ENCODE data around the gene MAN1C1. TPM values are rescaled to one million over a fixed set of nuclear protein-coding genes. Genes with fewer than 3 reads are reported as not detected.

The MAN1C1 gene
- total and polyA plus RNA-seq, 4 donors = 4.6 to 14.7 (median 13.1) TPM

DNA sequence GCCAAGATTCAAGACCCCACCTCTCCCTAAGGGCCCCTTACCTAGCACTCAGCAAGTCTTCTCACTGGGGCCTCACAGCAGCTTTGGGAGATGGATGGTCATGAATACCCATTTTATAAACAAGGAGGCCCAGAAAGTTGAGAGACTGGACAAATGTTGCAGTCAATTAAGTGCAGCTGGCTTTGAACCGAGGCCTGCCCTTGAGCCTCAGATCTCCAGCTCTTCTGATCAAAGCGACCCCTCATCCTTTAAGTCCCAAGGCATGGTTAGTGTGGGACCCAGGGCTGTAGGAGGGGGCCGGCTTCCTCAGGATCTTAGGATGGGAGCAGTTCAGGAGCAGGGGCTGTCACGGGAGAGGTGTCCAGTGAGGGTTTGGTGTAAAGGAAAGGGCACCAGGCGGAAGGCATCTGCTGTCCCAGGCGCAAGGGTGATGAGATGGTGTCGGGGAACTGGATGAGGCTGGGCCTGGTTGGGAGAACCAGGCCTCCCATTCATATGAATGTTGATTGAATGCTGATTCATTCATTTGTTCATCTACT, 198.0 kb downstream of the MAN1C1 start:
- H3K9me3 ChIP-seq (ENCODE audit: control insufficient read depth in 4 of 4, insufficient read depth in 3 of 4, low read length in 3 of 4) = no peaks in the 10 kb centered on the region
- 88 to 92% methylated on average over 7 of the region's 7 CpGs for WGBS, 2 donors
- peaks cover 0 to 38% (median 13%) of the 10 kb centered on the region in 4 donors for H3K36me3 ChIP-seq (ENCODE audit: control insufficient read depth in 4 of 4, insufficient read depth in 4 of 4, low read length in 4 of 4)

DNA sequence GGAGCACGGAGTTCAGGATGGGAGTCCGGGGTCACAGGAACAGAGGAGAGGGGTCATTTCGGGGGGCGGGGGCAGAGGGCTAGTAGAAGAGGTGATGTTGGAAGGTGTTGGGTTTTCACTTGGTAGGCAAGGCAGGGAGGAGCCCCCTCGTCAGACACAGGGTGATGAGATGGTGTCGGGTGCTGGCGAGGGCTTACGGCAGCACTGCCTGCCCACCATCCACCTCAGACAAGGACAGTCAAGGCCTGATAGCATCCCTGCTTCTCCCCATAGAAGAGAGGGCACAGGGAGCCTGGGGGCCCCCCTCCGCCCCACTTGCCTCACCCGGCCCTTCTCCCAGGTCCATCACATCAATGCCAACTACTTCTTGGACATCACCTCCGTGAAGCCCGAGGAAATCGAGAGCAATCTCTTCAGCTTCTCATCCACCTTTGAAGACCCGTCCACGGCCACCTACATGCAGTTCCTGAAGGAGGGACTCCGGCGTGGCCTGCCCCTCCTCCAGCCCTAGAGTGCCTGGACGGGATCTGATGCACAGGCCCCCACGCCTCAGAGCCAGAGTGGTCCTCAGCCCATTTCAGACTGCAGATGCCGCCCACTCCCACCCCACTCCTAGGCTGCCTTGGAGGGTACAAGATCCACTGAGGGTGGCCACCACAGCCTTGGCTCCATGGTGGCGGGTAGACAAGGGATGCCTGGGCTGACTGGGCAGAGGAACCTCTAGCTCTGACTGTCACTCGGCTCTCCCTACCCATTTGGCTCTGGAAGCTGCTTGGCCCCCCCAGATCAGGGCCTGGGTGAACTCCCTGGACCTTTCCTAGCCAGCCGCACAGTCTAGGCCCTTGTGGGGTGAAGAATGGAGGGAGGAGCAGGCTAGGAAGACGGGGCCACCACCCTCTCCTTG, 198.9 kb downstream of the MAN1C1 start:
- TF ChIP-seq, protein P1, sequence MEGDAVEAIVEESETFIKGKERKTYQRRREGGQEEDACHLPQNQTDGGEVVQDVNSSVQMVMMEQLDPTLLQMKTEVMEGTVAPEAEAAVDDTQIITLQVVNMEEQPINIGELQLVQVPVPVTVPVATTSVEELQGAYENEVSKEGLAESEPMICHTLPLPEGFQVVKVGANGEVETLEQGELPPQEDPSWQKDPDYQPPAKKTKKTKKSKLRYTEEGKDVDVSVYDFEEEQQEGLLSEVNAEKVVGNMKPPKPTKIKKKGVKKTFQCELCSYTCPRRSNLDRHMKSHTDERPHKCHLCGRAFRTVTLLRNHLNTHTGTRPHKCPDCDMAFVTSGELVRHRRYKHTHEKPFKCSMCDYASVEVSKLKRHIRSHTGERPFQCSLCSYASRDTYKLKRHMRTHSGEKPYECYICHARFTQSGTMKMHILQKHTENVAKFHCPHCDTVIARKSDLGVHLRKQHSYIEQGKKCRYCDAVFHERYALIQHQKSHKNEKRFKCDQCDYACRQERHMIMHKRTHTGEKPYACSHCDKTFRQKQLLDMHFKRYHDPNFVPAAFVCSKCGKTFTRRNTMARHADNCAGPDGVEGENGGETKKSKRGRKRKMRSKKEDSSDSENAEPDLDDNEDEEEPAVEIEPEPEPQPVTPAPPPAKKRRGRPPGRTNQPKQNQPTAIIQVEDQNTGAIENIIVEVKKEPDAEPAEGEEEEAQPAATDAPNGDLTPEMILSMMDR (IDR thresholded peaks at IDR 0.05; ENCODE audit: control extremely low read depth, extremely low read depth) = no peak
- DNase-seq = no peak
- H3K9me3 ChIP-seq (ENCODE audit: control insufficient read depth in 4 of 4, insufficient read depth in 3 of 4, low read length in 3 of 4) = no peaks in the 10 kb centered on the region

More for the DNA sequence above, 198.0 kb downstream of the MAN1C1 start:
- no peak overlapping the region for H3K4me3 ChIP-seq
- TF ChIP-seq, protein P1 (IDR thresholded peaks at IDR 0.05; ENCODE audit: control extremely low read depth, extremely low read depth) = no peak
- H3K9ac ChIP-seq (ENCODE audit: insufficient read depth in 1 of 2, low read length in 2 of 2) = no peak overlapping the region
- H3K27ac ChIP-seq (ENCODE audit: low read depth in 1 of 2, low read length in 1 of 2) = no peak overlapping the region
- no peaks in the 10 kb centered on the region for H3K27me3 ChIP-seq (ENCODE audit: control insufficient read depth in 3 of 3, insufficient read depth in 3 of 3, low read length in 2 of 3)
- DNase-seq = no peak
- H3K4me1 ChIP-seq (ENCODE audit: control insufficient read depth in 5 of 5, insufficient read depth in 5 of 5, low read length in 5 of 5) = peaks cover 0 to 17% (median 9%) of the 10 kb centered on the region in 5 donors
- no peak for ATAC-seq (ENCODE audit: insufficient read depth, low FRiP score)

DNA sequence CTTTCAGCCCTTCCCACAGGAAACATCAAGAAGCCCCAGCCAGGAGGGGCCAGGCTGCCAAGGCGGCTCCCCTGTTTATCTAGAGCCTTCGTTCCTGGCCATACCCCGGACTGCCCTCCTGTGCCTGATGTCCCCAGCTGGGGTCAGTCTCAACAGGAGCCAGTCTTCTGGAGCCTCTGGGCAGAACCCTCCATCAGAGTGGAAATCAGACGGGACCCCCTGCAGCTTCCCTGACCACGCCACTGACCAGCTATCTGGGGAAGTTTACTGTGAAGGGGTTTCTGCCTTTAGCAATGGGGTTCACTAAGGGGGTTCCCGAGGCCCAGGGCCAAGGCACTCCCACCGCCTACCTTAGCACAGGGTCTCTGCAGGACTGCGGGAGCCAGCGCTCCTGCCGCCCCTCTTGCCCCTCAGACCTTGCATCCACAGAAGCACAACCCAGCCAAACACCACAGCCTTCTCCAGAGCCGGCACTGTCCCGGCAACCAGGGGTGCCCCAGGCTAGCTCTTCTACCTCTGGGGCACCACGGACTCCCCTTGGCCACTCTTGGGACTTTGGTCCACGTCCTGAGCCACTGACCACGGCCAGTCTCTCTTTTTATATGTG, 199.6 kb downstream of the MAN1C1 start:
- no peak overlapping the region for H3K4me3 ChIP-seq
- peaks cover under 1 to 23% (median 14%) of the 10 kb centered on the region in 5 donors for H3K4me1 ChIP-seq (ENCODE audit: control insufficient read depth in 5 of 5, insufficient read depth in 5 of 5, low read length in 5 of 5)
- DNase-seq (no peak), ATAC-seq (ENCODE audit: insufficient read depth, low FRiP score) (no peak)
- WGBS, 2 donors = 86 to 88% methylated on average over 15 of the region's 15 CpGs
- H3K36me3 ChIP-seq (ENCODE audit: control insufficient read depth in 4 of 4, insufficient read depth in 4 of 4, low read length in 4 of 4) = peaks cover 0 to 33% (median 9%) of the 10 kb centered on the region in 4 donors
- TF ChIP-seq, protein P1 (IDR thresholded peaks at IDR 0.05; ENCODE audit: control extremely low read depth, extremely low read depth) = no peak
- no peak overlapping the region for H3K9ac ChIP-seq (ENCODE audit: insufficient read depth in 1 of 2, low read length in 2 of 2)
- no peaks in the 10 kb centered on the region for H3K27me3 ChIP-seq (ENCODE audit: control insufficient read depth in 3 of 3, insufficient read depth in 3 of 3, low read length in 2 of 3)
- H3K27ac ChIP-seq (ENCODE audit: low read depth in 1 of 2, low read length in 1 of 2) = peak overlapping the region in 1 of 2 donors; percentile 4
- H3K9me3 ChIP-seq (ENCODE audit: control insufficient read depth in 4 of 4, insufficient read depth in 3 of 4, low read length in 3 of 4) = no peaks in the 10 kb centered on the region

More for the DNA sequence above, 198.9 kb downstream of the MAN1C1 start:
- Histone ChIP-seq H3K4me1 (ENCODE audit: control insufficient read depth in 5 of 5, insufficient read depth in 5 of 5, low read length in 5 of 5) (peaks cover 0 to 17% (median 9%) of the 10 kb centered on the region in 5 donors), H3K27ac (ENCODE audit: low read depth in 1 of 2, low read length in 1 of 2) (peak overlapping the region in 1 of 2 donors; percentile 4), H3K27me3 (ENCODE audit: control insufficient read depth in 3 of 3, insufficient read depth in 3 of 3, low read length in 2 of 3) (no peaks in the 10 kb centered on the region), H3K9ac (ENCODE audit: insufficient read depth in 1 of 2, low read length in 2 of 2) (no peak overlapping the region), H3K36me3 (ENCODE audit: control insufficient read depth in 4 of 4, insufficient read depth in 4 of 4, low read length in 4 of 4) (peaks cover 0 to 33% (median 11%) of the 10 kb centered on the region in 4 donors), H3K4me3 (no peak overlapping the region)
- 90 to 93% methylated on average over 24 of the region's 24 CpGs for WGBS, 2 donors
- no peak for ATAC-seq (ENCODE audit: insufficient read depth, low FRiP score)
